DND-41 (cell line): ENCODE data around the gene BLCAP.

Experiments used
- ATAC-seq: fragments of 200-7000 bp; cut with Tn5 transposase; 3 replicates; pipeline ENCODE4 v1.9.1; 2021; ENCODE audit warnings: low read depth; ENCODE audit not compliant: insufficient read depth
- DNase-seq: peaks from one replicate; pipeline ENCODE4 v3.0.0-alpha.2; 2020
- H2AFZ ChIP-seq: 2 replicates; pipeline ENCODE4 v1.6.0; 2012; ENCODE audit warnings: low read depth, low read length
- H3K27ac ChIP-seq: 2 replicates; pipeline ENCODE4 v1.5.1; 2012; ENCODE audit warnings: low read length, inconsistent platforms
- H3K27me3 ChIP-seq: fragments of 200-600 bp; sonication (generic); 2 replicates; pipeline ENCODE4 v1.6.0; 2012; ENCODE audit warnings: low read length, mild to moderate bottlenecking, inconsistent platforms; ENCODE audit not compliant: insufficient read depth, poor library complexity
- H3K36me3 ChIP-seq: 2 replicates; pipeline ENCODE4 v1.5.1; 2012; ENCODE audit warnings: low read length, inconsistent platforms; ENCODE audit not compliant: insufficient read depth
- H3K4me1 ChIP-seq: 2 replicates; pipeline ENCODE4 v1.5.1; 2012; ENCODE audit warnings: mild to moderate bottlenecking, low read length; ENCODE audit not compliant: insufficient read depth
- H3K4me2 ChIP-seq: 2 replicates; pipeline ENCODE4 v1.6.0; 2012; ENCODE audit warnings: mild to moderate bottlenecking, moderate library complexity, low read length, inconsistent platforms; ENCODE audit not compliant: insufficient read depth
- H3K4me3 ChIP-seq, 2 experiments: fragments of 200-600 bp in 1 of 2; shearing (Covaris generic) in 1 of 2; 2 replicates each; pipeline ENCODE4 v1.5.1; 2012 to 2016; ENCODE audit warnings: inconsistent platforms in 2 of 2, low read length in 2 of 2, mild to moderate bottlenecking in 2 of 2, low read depth in 1 of 2, moderate library complexity in 1 of 2
- H3K79me2 ChIP-seq: 2 replicates; pipeline ENCODE4 v1.6.0; 2012; ENCODE audit warnings: low read length, inconsistent platforms; ENCODE audit not compliant: insufficient read depth
- H3K9ac ChIP-seq: 2 replicates; pipeline ENCODE4 v1.6.0; 2012; ENCODE audit warnings: low read depth, mild to moderate bottlenecking, inconsistent platforms, low read length, moderate library complexity
- H3K9me3 ChIP-seq: 2 replicates; pipeline ENCODE4 v1.5.1; 2012; ENCODE audit warnings: low read length, moderate library complexity, mild to moderate bottlenecking, inconsistent platforms; ENCODE audit not compliant: insufficient read depth, severe bottlenecking
- H4K20me1 ChIP-seq: 2 replicates; pipeline ENCODE4 v1.6.0; 2012; ENCODE audit warnings: low read length; ENCODE audit not compliant: insufficient read depth
- CTCF ChIP-seq: IDR thresholded peaks from 2 replicates; pipeline ENCODE4 v1.5.1; 2012; ENCODE audit warnings: borderline replicate concordance, low read length, moderate library complexity, mild to moderate bottlenecking; ENCODE audit not compliant: poor library complexity, severe bottlenecking; ENCODE audit errors: extremely low read depth
- EZH2 ChIP-seq: IDR thresholded peaks from 3 replicates; pipeline ENCODE4 v1.6.1; 2012; ENCODE audit warnings: borderline replicate concordance, low read depth, mild to moderate bottlenecking, moderate library complexity, low read length, inconsistent platforms; ENCODE audit not compliant: severe bottlenecking

The BLCAP gene

GRCh38 chr20:37506152-37506725, 21.4 kb downstream of the BLCAP start:
- no peak overlapping the region for H2AFZ ChIP-seq
- H3K9ac ChIP-seq: no peak overlapping the region
- no peak overlapping the region for H3K4me3 ChIP-seq
- H3K9me3 ChIP-seq: no peaks in the 10 kb centered on the region
- no peaks in the 10 kb centered on the region for H3K27me3 ChIP-seq
- no peak overlapping the region for H3K27ac ChIP-seq
- TF ChIP-seq EZH2 (no peak), CTCF (no peak)
- no peaks in the 10 kb centered on the region for H3K79me2 ChIP-seq
- DNase-seq (no peak), ATAC-seq (no peak)
- H3K36me3 ChIP-seq: 0 out of 2 replicates have a peak, but pooled peaks cover 3% of the 10 kb centered on the region
- no peaks in the 10 kb centered on the region for H4K20me1 ChIP-seq
- no peaks in the 10 kb centered on the region for H3K4me1 ChIP-seq
- H3K4me2 ChIP-seq: no peak overlapping the region

GRCh38 chr20:37505263-37506151, 22.2 kb downstream of the BLCAP start:
- no peaks in the 10 kb centered on the region for H3K9me3 ChIP-seq
- no peak overlapping the region for H3K27ac ChIP-seq
- H3K79me2 ChIP-seq: no peaks in the 10 kb centered on the region
- H3K4me2 ChIP-seq: no peak overlapping the region
- H3K36me3 ChIP-seq: 0 out of 2 replicates have a peak, but pooled peaks cover 3% of the 10 kb centered on the region
- H4K20me1 ChIP-seq: no peaks in the 10 kb centered on the region
- no peaks in the 10 kb centered on the region for H3K4me1 ChIP-seq
- no peak overlapping the region for H3K4me3 ChIP-seq
- no peak overlapping the region for H3K9ac ChIP-seq
- TF ChIP-seq EZH2 (no peak), CTCF (no peak)
- no peaks in the 10 kb centered on the region for H3K27me3 ChIP-seq
- no peak for ATAC-seq
- H2AFZ ChIP-seq: no peak overlapping the region
- DNase-seq: no peak

GRCh38 chr20:37504404-37505096, 23.1 kb downstream of the BLCAP start:
- TF ChIP-seq CTCF (no peak), EZH2 (no peak)
- ATAC-seq (no peak), DNase-seq (no peak)
- Histone ChIP-seq H3K27me3 (no peaks in the 10 kb centered on the region), H4K20me1 (no peaks in the 10 kb centered on the region), H3K4me3 (no peak overlapping the region), H2AFZ (no peak overlapping the region), H3K27ac (no peak overlapping the region), H3K79me2 (no peaks in the 10 kb centered on the region), H3K36me3 (no peaks in the 10 kb centered on the region), H3K9ac (no peak overlapping the region), H3K9me3 (no peaks in the 10 kb centered on the region), H3K4me1 (no peaks in the 10 kb centered on the region), H3K4me2 (no peak overlapping the region)
